A204.1 (cell line): ENCODE results near the gene PLA2G2F.
"Not testable (repeated sequence)": the region's sequence is repeated elsewhere in the genome, so short reads cannot be mapped to it uniquely, and the experiment has no call there.

ENCODE experiments used
- FAIRE-seq: peaks from 2 replicates; lab custom pipeline; 2012; peaks lifted over from hg19 to GRCh38; lab: Jason Lieb, UNC

Gene PLA2G2F

GRCh38 chr1:20114021-20114648 lies 25.0 kb upstream of the PLA2G2F start:
- no peak for FAIRE-seq

- FAIRE-seq = no peak
Measured at GRCh38 chr1:20115479-20115878, 23.6 kb upstream of the PLA2G2F start.

DNA sequence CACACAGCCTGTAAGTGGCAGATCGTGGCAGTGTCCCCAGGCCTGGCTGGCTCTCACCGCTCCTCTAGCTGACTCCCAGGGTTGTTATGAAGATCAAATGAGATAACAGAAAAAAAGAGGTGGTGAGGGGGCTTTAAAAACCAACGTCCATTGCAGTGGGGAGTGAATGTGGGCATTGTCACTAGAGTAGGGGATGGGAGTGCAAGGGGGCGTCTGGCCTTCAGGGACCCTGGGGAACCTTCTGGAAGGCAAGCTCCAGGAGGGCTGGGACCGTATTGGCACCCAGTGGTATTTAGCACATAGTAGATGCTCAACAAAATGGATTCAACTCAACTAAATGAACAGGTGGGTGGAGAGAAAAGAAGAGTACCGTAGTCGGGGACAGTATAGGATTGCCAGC lies 23.2 kb upstream of the PLA2G2F start:
- FAIRE-seq = no peak

GRCh38 chr1:20117236-20117635 lies 21.9 kb upstream of the PLA2G2F start:
- no peak for FAIRE-seq

- FAIRE-seq = no peak
Measured at GRCh38 chr1:20119347-20119746, 19.8 kb upstream of the PLA2G2F start, which contains the start of gene PLA2G2D. TSS of gene PLA2G2D (minus strand) at chr1:20119536. CDS start at chr1:20119498, 38 bp downstream.

- FAIRE-seq = no peak
Measured at GRCh38 chr1:20120796-20121195, 18.3 kb upstream of the PLA2G2F start.

GRCh38 chr1:20123722-20124455 lies 15.2 kb upstream of the PLA2G2F start:
- no peak for FAIRE-seq

- FAIRE-seq = no peak
Measured at GRCh38 chr1:20124456-20125057, 14.6 kb upstream of the PLA2G2F start.

DNA sequence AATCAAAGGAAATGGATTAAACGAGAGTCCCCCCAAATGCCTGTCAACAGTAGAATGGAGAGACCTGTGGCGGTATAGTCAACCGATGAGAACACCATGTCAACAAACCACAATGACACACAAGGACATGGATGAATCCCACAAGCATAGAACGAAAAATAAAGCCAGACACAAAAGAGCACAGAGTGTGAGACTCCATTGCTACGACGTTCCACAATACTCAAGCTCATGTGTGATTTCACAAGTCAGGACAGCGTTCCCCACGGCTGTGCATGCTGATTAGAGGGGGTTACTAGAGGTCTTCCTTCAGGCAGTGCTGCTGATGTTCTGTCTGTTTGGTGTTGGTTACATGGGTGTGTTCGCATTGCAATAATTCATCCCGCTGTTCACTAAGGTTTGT lies 14.0 kb upstream of the PLA2G2F start:
- FAIRE-seq = no peak

GRCh38 chr1:20126041-20126805 lies 12.9 kb upstream of the PLA2G2F start:
- FAIRE-seq = no peak

GRCh38 chr1:20126806-20127440 lies 12.2 kb upstream of the PLA2G2F start:
- FAIRE-seq = no peak

DNA sequence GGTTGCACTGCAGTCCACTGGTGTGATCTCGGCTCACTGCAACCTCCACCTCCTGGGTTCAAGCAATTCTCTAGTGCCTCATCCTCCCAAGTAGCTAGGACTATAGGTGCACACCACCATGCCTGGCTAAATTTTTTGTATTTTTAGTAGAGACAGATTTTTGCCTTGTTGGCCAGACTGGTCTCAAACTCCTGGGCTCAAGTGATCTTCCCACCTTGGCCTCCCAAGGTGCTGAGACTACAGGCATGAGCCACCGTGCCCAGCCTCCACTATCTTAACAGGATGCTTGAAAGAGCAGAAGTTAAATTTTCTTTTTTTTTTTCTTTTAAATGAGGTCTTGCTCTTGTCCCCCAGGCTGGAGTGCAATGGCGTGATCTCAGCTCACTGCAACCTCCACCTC lies 8.6 kb upstream of the PLA2G2F start:
- not testable (repeated sequence) for FAIRE-seq

DNA sequence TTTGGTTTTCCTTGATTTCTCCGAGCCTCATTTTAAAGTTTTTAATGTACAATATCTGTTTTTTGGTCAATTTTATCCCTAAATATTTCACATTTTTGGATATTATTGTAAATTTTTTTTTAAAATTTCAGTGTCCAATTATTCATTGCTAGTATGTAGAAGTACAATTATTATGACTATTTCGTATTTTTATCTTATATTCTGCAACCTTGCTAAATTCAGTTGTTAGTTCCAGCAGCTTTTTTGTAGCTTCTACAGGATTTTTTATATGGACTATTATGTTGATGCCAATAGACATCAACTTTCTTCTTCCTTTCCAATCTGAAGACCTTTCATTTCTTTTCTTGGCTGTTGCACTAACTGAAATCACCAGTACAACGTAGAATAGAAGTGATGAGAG lies 4.1 kb upstream of the PLA2G2F start:
- FAIRE-seq = no peak

GRCh38 chr1:20136249-20136648 lies 2.9 kb upstream of the PLA2G2F start:
- FAIRE-seq = no peak

GRCh38 chr1:20137055-20137454 lies 2.1 kb upstream of the PLA2G2F start:
- FAIRE-seq = no peak

GRCh38 chr1:20137604-20138003 lies 1.5 kb upstream of the PLA2G2F start:
- no peak for FAIRE-seq

GRCh38 chr1:20138346-20138745 lies 777 bp upstream of the PLA2G2F start:
- FAIRE-seq = no peak

DNA sequence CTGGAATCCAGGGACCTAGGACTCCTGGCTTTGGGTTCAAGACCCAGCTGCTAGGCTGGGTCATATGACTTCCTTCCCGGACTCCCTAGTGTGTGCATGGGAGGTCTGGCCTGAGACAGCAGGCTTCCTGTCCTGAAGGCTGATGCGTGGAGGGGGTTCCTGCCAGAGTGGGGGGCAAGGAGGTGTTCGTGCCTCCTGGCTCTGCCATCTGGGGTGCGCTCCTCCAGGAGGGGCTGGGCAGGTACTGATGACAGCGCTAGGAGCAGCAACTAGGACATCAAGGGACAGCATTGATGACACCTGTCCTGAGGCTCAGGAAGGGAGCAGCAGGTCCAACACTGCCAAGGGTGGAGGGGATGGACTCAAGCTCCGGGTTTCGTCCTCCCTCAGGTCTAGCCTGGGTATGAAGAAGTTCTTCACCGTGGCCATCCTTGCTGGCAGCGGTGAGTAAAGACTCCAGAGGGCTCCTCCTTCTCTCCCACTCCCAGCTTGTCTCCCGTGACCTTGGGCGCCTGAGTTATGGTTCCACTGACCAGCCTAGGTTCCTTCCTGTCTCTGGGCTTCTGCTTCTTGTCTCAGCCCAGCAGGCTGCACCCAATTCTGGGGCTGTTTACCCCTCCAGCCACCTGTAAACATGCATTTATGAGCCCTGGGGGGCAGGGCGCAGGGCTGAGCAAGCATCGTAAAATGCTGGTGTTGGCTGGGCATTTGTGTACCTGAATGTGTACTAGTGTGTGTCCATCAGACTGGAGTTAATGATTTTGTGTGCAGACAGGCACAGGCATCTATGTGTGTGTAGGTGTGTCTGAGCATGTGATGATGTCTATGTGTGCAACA lies 871 bp downstream of the PLA2G2F start:
- no peak for FAIRE-seq

GRCh38 chr1:20141001-20141400 lies 1.9 kb downstream of the PLA2G2F start:
- FAIRE-seq = no peak

- no peak for FAIRE-seq
Measured at GRCh38 chr1:20141466-20141865, 2.3 kb downstream of the PLA2G2F start.

- no peak for FAIRE-seq
Measured at GRCh38 chr1:20142001-20142710, 3.0 kb downstream of the PLA2G2F start.
